HG02852 (cell line): Measurements from ENCODE around the gene HS1BP3.

Source experiments
- ATAC-seq: cut with Tn5 transposase; IDR thresholded peaks from one replicate; pipeline ENCODE4 v1.9.1; 2021; ENCODE audit warnings: mild to moderate bottlenecking, moderate library complexity; ENCODE audit not compliant: unreplicated experiment

HS1BP3 gene

DNA sequence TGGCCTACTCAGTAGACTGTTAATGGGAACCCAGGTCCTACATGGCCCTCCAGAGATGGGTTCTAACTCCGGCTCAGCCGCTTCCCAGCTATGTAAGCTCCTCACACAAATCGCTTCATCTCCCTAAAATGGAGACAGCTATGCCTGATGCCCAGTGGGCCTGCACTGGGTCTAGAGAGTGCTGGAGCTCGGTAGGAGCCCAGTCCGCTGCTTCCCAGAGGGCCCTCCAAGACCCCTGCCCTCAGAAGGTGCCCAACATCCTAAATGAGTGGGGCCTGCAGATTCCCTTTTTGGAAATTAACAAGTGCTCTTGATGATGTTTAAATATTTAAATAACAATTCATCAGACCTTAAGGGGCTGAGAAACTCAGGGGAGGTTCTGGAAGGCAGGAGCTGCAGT lies 47.1 kb downstream of the HS1BP3 start:
- no peak for ATAC-seq

DNA sequence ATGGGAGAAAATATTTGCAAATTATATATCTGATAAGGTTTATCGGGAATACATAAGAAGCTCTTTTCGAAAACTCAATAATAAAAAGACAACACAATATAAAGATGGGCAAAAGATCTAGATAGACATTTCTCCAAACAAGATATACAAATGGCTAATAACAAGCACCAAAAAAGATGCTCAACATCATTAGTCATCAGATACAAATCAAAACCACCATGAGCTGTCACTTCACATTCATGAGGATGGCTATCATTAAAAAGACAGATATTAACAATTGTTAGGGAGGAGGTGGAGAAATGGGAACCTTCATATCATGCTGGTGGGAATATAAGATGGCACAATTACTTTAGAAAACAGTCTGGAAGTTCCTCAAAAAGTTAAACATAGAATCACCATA lies 48.1 kb downstream of the HS1BP3 start:
- no peak for ATAC-seq

DNA sequence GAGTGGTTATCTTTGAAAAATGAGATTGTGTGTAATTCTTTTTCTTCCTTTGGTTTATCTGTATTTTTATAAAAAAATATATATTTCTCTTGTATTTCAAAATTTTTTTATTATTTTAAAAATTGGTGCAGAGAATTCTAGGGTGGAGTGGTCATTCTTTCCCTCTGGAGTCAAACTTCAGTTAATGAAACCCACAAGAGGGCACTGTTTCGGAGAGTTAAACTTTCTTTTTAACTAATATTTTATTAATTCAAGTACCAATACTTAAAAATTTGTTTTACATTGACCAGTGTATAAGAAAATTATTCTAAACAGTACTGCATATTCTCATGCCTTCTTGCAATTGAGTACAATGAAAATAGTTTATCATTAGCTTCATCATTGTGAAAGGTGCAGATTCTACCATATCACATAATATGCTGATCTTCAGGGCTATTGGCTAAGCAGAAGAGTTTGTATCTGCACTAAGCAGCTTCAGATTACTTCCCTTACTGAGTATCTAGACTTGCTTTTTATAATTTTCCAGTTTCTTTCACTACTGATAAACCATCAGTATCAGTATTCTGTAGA lies 50.1 kb downstream of the HS1BP3 start:
- no peak for ATAC-seq

GRCh38 chr2:20599861-20600461 lies 50.9 kb downstream of the HS1BP3 start:
- ATAC-seq: no peak

DNA sequence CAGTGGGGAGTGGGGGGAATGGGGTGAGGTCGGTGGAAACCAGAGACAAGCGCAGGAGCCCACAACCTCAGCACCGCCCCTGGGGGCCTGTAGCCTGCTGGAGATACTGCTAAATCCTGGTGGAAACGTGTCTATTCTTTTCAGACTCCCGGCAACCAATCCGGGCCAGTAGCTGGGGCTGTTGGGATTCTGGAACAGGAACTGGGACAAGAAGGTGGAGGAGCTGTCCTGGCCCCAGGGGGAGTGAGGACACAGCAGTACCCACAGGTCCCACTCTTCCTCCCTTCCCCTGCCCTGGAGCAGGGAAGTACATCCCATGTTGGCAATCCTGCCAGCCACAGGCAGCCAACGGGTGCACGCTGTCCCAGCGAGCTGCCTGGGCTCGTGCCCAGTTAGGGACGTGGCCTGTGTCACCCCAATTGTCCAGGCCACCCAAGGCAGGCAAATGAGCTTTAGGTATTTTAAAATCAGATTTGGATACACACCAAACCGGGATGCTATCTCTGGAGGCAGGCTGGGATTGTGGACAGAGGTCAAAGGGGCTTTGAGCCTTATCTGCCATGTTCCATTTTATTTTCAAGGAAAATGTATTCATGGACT lies 51.8 kb downstream of the HS1BP3 start:
- no peak for ATAC-seq

GRCh38 chr2:20597860-20598183 lies 53.1 kb downstream of the HS1BP3 start:
- ATAC-seq: no peak

- no peak for ATAC-seq
These were observed 53.7 kb downstream of the HS1BP3 start for GRCh38 chr2:20596973-20597859.

DNA sequence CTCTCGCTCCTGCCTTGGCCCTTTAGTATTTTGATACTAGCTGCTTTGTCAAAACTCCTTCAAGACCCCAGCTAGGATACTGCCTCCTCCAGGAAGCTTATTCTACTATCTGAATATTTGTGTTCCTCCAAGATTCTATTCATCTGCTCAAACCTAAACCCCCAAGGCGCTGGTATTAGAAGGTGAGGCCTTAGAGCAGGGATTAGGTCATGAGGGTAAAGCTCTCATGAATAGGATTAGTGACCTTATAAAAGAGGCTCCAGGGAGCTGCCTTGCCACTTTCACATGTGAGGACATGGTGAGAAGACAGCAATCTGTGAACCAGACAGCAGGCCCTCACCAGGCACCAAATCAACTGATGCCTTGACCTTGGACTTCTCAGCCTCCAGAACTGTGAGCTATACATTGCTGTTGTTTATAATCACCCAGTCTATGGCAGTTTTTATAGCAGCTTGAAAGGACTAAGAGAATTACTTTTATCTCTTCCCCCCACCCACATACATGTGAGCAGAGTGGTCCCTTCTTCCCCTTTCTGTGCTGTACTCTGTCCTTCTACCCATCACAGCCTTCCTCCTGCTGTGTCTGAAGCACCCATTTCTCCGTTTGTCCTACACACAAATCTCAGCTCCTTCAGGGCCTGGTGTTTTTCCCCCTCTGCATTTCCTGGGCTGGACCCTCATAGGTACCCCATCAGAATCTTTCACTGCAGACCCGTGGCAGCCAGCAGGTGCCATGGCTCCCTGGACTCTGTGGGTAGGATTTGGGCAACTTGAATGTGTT lies 54.5 kb downstream of the HS1BP3 start:
- no peak for ATAC-seq

GRCh38 chr2:20595439-20596192 lies 55.3 kb downstream of the HS1BP3 start:
- ATAC-seq: peak; percentile 88

DNA sequence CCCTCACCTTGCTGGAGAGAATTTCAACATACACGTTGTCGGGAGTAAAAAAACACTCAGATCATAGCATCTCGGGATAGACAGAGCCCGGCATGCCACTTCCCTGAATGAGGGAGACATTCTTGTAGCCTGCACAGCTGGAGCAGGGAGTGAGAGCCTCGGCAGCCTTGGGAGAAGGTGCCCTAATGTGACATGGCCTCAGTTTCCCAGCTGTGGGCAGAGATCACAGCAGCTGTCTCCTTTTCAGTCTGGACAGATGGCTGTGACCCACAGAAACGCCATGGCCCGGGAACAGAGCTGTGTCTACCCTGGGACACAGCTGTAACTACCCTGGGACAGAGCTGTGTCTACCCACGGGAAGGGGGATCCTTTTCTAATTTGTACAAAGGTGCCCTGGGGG lies 55.9 kb downstream of the HS1BP3 start:
- ATAC-seq: peak; percentile 5

GRCh38 chr2:20594048-20594750 lies 56.7 kb downstream of the HS1BP3 start:
- no peak for ATAC-seq

- no peak for ATAC-seq
These were observed 57.5 kb downstream of the HS1BP3 start for GRCh38 chr2:20593072-20594034.

DNA sequence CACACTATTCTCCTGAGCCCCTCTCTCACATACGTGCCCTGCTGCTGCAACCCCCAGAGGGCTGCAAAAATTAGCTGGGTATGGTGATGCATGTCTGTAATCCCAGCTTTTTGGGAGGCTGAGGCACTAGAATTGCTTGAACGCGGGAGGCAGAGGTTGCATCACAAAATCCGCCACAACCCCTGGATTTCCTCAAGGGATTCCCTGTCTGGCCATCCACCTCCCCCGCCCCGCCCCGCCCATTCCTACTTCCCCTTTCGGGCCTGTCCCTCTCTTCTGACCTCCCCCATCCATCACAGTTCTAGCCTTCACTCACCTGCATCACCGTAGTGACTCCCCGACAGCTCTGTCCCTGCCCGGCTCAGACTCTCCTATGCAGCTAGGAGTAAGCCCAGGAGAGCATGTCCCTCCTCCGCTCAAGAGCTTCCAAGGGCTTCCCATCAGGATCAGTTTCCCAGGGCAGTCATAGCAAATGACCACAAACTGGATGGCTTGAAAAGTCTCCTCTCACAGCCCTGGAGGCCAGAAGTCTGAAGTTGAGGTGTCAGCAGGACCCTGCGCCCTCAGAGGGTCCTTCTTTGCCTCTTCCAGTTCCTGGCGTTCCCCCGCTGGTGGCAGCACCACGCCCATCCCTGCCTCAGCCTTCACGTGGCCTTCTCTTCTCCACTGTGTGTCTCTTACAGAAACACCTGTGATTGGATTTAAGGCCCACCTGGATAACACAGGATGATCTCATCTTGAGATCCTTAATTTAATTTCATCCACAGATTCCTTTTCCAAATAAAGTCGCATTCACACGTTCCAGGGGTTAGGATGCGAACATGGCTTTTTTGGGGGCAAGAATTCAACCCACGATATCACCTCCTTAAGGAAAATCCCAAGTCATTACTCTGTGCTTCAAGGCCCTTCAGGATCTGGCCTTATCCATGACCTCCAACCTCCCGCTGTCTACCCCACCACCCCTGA lies 58.5 kb downstream of the HS1BP3 start:
- ATAC-seq: no peak

DNA sequence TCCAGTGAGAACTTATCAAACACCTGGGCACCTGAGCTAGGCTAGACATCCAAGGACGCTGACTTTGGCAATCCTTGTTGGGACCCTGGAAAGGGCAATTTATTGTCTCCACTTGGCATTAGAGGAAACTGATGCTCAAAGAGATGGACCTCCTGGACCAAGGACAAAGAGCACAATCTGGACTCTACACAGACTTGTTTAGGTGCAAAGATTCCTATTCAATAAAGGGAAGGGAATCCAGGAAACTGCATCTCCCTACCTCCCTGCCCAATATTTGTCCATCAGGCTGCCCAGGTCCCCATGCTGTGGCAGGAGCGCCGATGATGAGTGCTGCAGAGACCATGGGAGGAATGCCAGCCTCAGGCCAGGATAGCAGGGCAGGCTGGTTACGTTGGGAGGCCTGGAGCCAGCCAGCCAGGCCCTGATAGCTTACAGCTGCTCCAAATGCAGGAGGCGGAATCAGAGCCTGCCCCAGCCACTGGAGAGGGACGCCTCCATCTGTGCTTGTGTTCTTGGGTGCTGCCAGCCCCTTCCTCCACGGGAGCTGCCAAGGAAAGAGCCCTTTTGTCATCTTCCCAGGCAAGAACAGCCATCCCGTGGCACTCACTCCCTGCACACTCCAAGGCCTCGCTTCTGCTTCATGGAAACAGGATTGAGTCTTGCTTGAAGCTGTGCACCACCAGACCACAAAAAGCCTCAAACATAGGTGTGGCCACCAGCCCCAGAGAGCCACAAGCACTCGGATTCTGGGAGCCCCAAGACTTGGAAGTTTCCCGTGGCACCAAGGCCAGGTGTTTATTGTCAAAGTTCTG lies 60.0 kb downstream of the HS1BP3 start:
- no peak for ATAC-seq

DNA sequence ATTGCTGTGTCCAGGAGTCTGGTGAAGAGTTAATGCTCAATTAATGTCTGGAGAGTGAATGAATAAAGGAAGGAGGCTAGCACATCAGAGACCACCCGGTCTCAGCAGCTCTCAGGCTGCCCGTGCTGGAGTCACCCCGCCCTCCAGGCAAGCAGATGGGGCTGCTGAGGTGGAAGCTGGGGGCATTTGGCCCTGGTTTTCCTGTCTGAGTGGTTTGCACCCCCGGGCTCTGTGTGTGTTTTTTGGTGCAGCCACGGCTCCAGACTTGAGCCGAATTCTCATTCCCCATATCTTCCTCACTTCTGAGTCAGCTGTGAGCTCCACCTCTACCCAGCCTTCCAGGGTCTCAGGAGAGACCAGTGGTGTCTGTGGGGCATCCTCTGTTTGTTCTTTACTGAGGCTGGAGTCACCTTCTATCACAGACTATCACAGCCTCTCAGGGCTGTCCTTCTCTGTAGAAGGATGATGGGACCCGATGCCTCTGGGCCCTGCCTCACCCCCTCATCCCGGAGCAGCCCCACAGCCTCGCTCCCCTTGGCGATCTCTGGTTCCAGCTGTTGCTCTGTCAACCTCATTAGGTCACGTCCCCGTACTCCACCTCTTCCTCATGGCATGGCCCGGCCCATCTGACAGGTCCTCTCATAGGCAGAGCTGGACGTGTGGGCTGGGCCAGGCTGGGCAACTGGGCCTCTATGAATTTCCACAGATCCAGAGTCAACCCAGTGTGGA lies 60.8 kb downstream of the HS1BP3 start:
- no peak for ATAC-seq
